ENCODE measurements around the gene TM4SF1.

Gene TM4SF1

DNA sequence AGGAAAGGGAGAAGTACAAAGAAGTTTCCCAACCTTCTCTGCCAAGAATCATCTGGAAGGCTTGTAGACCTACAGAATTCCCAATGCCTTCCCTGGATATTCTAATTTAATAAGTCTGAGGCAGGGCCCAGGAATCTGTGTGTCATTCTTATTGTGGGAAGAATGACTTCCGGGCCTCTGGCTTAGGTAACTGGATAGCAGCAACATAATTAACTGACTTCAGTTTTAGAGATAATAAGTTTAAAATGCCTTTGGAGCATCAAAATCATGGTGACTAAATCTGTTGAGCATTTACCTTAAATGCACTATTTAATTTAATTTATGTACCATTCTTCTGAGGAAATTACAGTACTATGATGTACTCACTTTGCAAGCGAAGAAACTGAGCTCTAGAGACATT lies 44.3 kb upstream of the TM4SF1 start:
- ATAC-seq: peak; percentile 84
- TF ChIP-seq CSDC2 (CRISPR knock-in tag; IDR thresholded peaks at IDR 0.05) (peak; percentile 88), ZNF565 (CRISPR knock-in tag; conservative IDR thresholded peaks at IDR 0.05; ENCODE audit: low read depth) (no peak), BACH2 (CRISPR knock-in tag; IDR thresholded peaks at IDR 0.05; ENCODE audit: borderline replicate concordance) (no peak), ZC3H10 (CRISPR knock-in tag; IDR thresholded peaks at IDR 0.05) (peak; percentile 97), PPARA (CRISPR knock-in tag; IDR thresholded peaks at IDR 0.05; ENCODE audit: borderline replicate concordance) (no peak), ZFP3 (CRISPR knock-in tag; IDR thresholded peaks at IDR 0.05) (peak; percentile 80), ZFP30 (CRISPR knock-in tag; IDR thresholded peaks at IDR 0.05) (no peak), ISL1 (CRISPR knock-in tag; IDR thresholded peaks at IDR 0.05) (peak; percentile 94), TOX (CRISPR knock-in tag; IDR thresholded peaks at IDR 0.05; ENCODE audit: borderline replicate concordance) (no peak), ARNTL (CRISPR knock-in tag; IDR thresholded peaks at IDR 0.05; ENCODE audit: borderline replicate concordance, low read depth) (no peak), RARB (CRISPR knock-in tag; IDR thresholded peaks at IDR 0.05) (no peak), SNAI2 (CRISPR knock-in tag; IDR thresholded peaks at IDR 0.05) (peak; percentile 88; the same call in 1 of the 2 replicates), ZNF70 (CRISPR knock-in tag; IDR thresholded peaks at IDR 0.05) (no peak)
- TF ChIP-seq, protein P1, sequence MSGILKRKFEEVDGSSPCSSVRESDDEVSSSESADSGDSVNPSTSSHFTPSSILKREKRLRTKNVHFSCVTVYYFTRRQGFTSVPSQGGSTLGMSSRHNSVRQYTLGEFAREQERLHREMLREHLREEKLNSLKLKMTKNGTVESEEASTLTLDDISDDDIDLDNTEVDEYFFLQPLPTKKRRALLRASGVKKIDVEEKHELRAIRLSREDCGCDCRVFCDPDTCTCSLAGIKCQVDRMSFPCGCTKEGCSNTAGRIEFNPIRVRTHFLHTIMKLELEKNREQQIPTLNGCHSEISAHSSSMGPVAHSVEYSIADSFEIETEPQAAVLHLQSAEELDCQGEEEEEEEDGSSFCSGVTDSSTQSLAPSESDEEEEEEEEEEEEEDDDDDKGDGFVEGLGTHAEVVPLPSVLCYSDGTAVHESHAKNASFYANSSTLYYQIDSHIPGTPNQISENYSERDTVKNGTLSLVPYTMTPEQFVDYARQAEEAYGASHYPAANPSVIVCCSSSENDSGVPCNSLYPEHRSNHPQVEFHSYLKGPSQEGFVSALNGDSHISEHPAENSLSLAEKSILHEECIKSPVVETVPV (CRISPR knock-in tag; IDR thresholded peaks at IDR 0.05): no peak
- TF ChIP-seq, protein P2, sequence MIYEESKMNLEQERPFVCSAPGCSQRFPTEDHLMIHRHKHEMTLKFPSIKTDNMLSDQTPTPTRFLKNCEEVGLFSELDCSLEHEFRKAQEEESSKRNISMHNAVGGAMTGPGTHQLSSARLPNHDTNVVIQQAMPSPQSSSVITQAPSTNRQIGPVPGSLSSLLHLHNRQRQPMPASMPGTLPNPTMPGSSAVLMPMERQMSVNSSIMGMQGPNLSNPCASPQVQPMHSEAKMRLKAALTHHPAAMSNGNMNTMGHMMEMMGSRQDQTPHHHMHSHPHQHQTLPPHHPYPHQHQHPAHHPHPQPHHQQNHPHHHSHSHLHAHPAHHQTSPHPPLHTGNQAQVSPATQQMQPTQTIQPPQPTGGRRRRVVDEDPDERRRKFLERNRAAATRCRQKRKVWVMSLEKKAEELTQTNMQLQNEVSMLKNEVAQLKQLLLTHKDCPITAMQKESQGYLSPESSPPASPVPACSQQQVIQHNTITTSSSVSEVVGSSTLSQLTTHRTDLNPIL (CRISPR knock-in tag; IDR thresholded peaks at IDR 0.05; ENCODE audit: low read depth): peak; percentile 83
- TF ChIP-seq, protein P3, sequence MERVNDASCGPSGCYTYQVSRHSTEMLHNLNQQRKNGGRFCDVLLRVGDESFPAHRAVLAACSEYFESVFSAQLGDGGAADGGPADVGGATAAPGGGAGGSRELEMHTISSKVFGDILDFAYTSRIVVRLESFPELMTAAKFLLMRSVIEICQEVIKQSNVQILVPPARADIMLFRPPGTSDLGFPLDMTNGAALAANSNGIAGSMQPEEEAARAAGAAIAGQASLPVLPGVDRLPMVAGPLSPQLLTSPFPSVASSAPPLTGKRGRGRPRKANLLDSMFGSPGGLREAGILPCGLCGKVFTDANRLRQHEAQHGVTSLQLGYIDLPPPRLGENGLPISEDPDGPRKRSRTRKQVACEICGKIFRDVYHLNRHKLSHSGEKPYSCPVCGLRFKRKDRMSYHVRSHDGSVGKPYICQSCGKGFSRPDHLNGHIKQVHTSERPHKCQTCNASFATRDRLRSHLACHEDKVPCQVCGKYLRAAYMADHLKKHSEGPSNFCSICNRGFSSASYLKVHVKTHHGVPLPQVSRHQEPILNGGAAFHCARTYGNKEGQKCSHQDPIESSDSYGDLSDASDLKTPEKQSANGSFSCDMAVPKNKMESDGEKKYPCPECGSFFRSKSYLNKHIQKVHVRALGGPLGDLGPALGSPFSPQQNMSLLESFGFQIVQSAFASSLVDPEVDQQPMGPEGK (CRISPR knock-in tag; IDR thresholded peaks at IDR 0.05; ENCODE audit: borderline replicate concordance): 0 out of 2 replicates have a peak, but pooled peaks have one; percentile 45

DNA sequence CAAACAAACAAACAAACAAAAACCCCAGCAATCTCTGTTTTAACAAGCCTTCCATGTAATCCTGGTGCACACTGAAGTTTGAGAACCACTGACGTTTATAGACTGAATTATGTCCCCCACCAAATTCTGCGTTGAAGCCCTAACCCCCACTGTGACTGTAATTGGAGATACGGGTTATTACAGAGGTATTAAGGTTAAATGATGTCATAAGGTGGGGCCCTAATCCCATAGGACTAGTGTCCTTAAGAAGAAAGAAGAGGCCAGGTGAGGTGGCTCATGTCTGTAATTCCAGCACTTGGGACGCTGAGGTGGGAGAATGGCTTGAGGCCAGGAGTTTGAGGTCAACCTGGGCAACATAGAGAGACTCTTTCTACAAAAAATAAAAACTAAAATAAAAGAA lies 42.4 kb upstream of the TM4SF1 start:
- no peak for ATAC-seq
- TF ChIP-seq ZNF8 (CRISPR knock-in tag; IDR thresholded peaks at IDR 0.05) (no peak), ESRRG (CRISPR knock-in tag; IDR thresholded peaks at IDR 0.05) (no peak), ZFP30 (CRISPR knock-in tag; IDR thresholded peaks at IDR 0.05) (no peak), ZC3H10 (CRISPR knock-in tag; IDR thresholded peaks at IDR 0.05) (no peak), ZNF565 (CRISPR knock-in tag; conservative IDR thresholded peaks at IDR 0.05; ENCODE audit: low read depth) (no peak), TCF4 (CRISPR knock-in tag; IDR thresholded peaks at IDR 0.05; ENCODE audit: borderline replicate concordance) (no peak), OSR1 (CRISPR knock-in tag; IDR thresholded peaks at IDR 0.05) (no peak), ZFP3 (CRISPR knock-in tag; IDR thresholded peaks at IDR 0.05) (no peak), ISL1 (CRISPR knock-in tag; IDR thresholded peaks at IDR 0.05) (no peak)
- TF ChIP-seq, protein P2 (CRISPR knock-in tag; IDR thresholded peaks at IDR 0.05; ENCODE audit: low read depth): no peak

DNA sequence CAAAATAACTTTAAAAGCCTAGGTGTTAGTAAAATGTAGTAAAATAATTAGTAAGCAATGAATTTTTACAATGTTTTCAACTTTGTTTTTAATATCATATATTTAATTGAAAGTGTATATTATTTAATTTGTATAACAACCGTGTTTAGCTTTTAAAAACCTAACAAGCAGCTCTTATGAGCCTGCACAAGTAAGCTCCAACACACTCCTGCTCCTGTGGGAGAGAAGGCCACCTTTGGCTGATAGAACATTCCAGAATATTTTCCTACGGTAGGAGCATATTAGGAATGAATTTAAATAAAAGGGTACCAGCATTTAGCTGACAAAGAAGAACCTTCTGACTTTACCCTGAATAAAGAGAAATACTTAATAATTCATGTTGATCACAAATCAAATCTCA lies 40.3 kb upstream of the TM4SF1 start:
- no peak for ATAC-seq
- TF ChIP-seq ZNF70 (CRISPR knock-in tag; IDR thresholded peaks at IDR 0.05) (no peak), RARB (CRISPR knock-in tag; IDR thresholded peaks at IDR 0.05) (no peak), ISL1 (CRISPR knock-in tag; IDR thresholded peaks at IDR 0.05) (no peak), ZFP30 (CRISPR knock-in tag; IDR thresholded peaks at IDR 0.05) (no peak), ZNF8 (CRISPR knock-in tag; IDR thresholded peaks at IDR 0.05) (no peak), CSDC2 (CRISPR knock-in tag; IDR thresholded peaks at IDR 0.05) (no peak), ARNTL (CRISPR knock-in tag; IDR thresholded peaks at IDR 0.05; ENCODE audit: borderline replicate concordance, low read depth) (no peak), ZNF565 (CRISPR knock-in tag; conservative IDR thresholded peaks at IDR 0.05; ENCODE audit: low read depth) (no peak)
- TF ChIP-seq, protein P3 (CRISPR knock-in tag; IDR thresholded peaks at IDR 0.05; ENCODE audit: borderline replicate concordance): no peak
- TF ChIP-seq, protein P2 (CRISPR knock-in tag; IDR thresholded peaks at IDR 0.05; ENCODE audit: low read depth): no peak
- TF ChIP-seq, protein P1 (CRISPR knock-in tag; IDR thresholded peaks at IDR 0.05): no peak
- TF ChIP-seq, protein P4, sequence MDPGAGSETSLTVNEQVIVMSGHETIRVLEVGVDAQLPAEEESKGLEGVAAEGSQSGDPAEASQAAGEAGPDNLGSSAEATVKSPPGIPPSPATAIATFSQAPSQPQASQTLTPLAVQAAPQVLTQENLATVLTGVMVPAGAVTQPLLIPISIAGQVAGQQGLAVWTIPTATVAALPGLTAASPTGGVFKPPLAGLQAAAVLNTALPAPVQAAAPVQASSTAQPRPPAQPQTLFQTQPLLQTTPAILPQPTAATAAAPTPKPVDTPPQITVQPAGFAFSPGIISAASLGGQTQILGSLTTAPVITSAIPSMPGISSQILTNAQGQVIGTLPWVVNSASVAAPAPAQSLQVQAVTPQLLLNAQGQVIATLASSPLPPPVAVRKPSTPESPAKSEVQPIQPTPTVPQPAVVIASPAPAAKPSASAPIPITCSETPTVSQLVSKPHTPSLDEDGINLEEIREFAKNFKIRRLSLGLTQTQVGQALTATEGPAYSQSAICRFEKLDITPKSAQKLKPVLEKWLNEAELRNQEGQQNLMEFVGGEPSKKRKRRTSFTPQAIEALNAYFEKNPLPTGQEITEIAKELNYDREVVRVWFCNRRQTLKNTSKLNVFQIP (CRISPR knock-in tag; IDR thresholded peaks at IDR 0.05; ENCODE audit: borderline replicate concordance, low read depth): no peak
